HEK293 (cell line): Measurements from ENCODE around the gene ANKZF1.

Source experiments
- CTCF ChIA-PET: fragments of 350-600 bp; formaldehyde crosslinking; extraction: SDS; loops from one replicate; lab custom pipeline; 2021; ENCODE audit warnings: antibody characterized with exemption; lab: Yijun Ruan, JAX
- POLR2A ChIA-PET: fragments of 300-600 bp; formaldehyde crosslinking; extraction: SDS; loops from one replicate; lab custom pipeline; 2020; ENCODE audit warnings: antibody characterized with exemption, inconsistent platforms; lab: Yijun Ruan, JAX
- H3K27ac ChIP-seq: fragments of 200-500 bp; sonication (Bioruptor generic); 2 replicates; pipeline ENCODE4 v1.5.1; 2014; ENCODE audit warnings: low read depth, low read length, control low read depth, inconsistent platforms; ENCODE audit errors: extremely low read depth
- H3K36me3 ChIP-seq, 2 experiments: fragments of 200-500 bp in 1 of 2; sonication (Bioruptor generic) in 1 of 2; 1 replicate in 1 of 2; 2 replicates in 1 of 2; pipeline ENCODE4 v1.5.1; 2014 to 2017; ENCODE audit warnings: inconsistent platforms in 2 of 2, low read length in 2 of 2; ENCODE audit not compliant: control insufficient read depth in 2 of 2, insufficient read depth in 1 of 2
- H3K4me1 ChIP-seq: fragments of 200-500 bp; sonication (Bioruptor generic); 2 replicates; pipeline ENCODE4 v1.5.1; 2014; ENCODE audit warnings: mild to moderate bottlenecking, low read length, inconsistent platforms; ENCODE audit not compliant: control insufficient read depth, insufficient read depth
- H3K4me3 ChIP-seq: 2 replicates; pipeline ENCODE4 v1.5.1; 2011; ENCODE audit warnings: low read depth, mild to moderate bottlenecking, control low read depth, low read length, moderate library complexity
- H3K9me3 ChIP-seq: fragments of 200-500 bp; sonication (Bioruptor generic); 2 replicates; pipeline ENCODE4 v1.5.1; 2014; ENCODE audit warnings: low read depth, low read length, inconsistent platforms; ENCODE audit not compliant: control insufficient read depth, insufficient read depth
- GLI4 ChIP-seq: fragments of 450-650 bp; formaldehyde crosslinking; IDR thresholded peaks from 2 replicates; pipeline ENCODE4 v1.5.1; 2016; ENCODE audit warnings: missing biosample characterization, missing genetic modification characterization
- GLIS2 ChIP-seq: fragments of 450-650 bp; formaldehyde crosslinking; IDR thresholded peaks from 2 replicates; pipeline ENCODE4 v1.5.1; 2016; ENCODE audit warnings: missing biosample characterization, missing genetic modification characterization
- MEIS1 ChIP-seq: sonication (generic); formaldehyde crosslinking; IDR thresholded peaks from 2 replicates; pipeline ENCODE4 v1.8.1; 2022; ENCODE audit warnings: missing genetic modification reagents, mild to moderate bottlenecking, borderline replicate concordance
- MYNN ChIP-seq: fragments of 450-650 bp; formaldehyde crosslinking; IDR thresholded peaks from 2 replicates; pipeline ENCODE4 v1.5.1; 2016; ENCODE audit warnings: missing biosample characterization, missing genetic modification characterization, borderline replicate concordance
- OVOL3 ChIP-seq: fragments of 450-650 bp; formaldehyde crosslinking; IDR thresholded peaks from 2 replicates; pipeline ENCODE4 v1.5.1; 2016; ENCODE audit warnings: missing biosample characterization, missing genetic modification characterization
- RBAK ChIP-seq: fragments of 450-650 bp; formaldehyde crosslinking; IDR thresholded peaks from 2 replicates; pipeline ENCODE4 v1.5.1; 2016; ENCODE audit warnings: missing biosample characterization, missing genetic modification characterization
- ZNF292 ChIP-seq: fragments of 450-650 bp; formaldehyde crosslinking; IDR thresholded peaks from 2 replicates; pipeline ENCODE4 v1.5.1; 2016; ENCODE audit warnings: low read depth, missing biosample characterization, missing genetic modification characterization, borderline replicate concordance
- ZNF404 ChIP-seq: fragments of 450-650 bp; formaldehyde crosslinking; IDR thresholded peaks from 2 replicates; pipeline ENCODE4 v1.5.1; 2017; ENCODE audit warnings: missing biosample characterization, missing genetic modification characterization
- ZNF416 ChIP-seq: fragments of 450-650 bp; formaldehyde crosslinking; IDR thresholded peaks from 2 replicates; pipeline ENCODE4 v1.5.1; 2016; ENCODE audit warnings: missing biosample characterization, missing genetic modification characterization
- ZNF639 ChIP-seq: fragments of 450-650 bp; formaldehyde crosslinking; IDR thresholded peaks from 2 replicates; pipeline ENCODE4 v1.5.1; 2016; ENCODE audit warnings: missing biosample characterization, missing genetic modification characterization
- ZNF654 ChIP-seq: fragments of 450-650 bp; formaldehyde crosslinking; IDR thresholded peaks from 2 replicates; pipeline ENCODE4 v1.5.1; 2016; ENCODE audit warnings: low read depth, missing biosample characterization, missing genetic modification characterization
- ZNF670 ChIP-seq: fragments of 450-650 bp; formaldehyde crosslinking; IDR thresholded peaks from 2 replicates; pipeline ENCODE4 v1.5.1; 2016; ENCODE audit warnings: missing biosample characterization, missing genetic modification characterization, low read depth
- ZNF747 ChIP-seq: fragments of 450-650 bp; formaldehyde crosslinking; IDR thresholded peaks from 2 replicates; pipeline ENCODE4 v1.5.1; 2016; ENCODE audit warnings: missing biosample characterization, missing genetic modification characterization
- ZNF776 ChIP-seq: fragments of 450-650 bp; formaldehyde crosslinking; IDR thresholded peaks from 2 replicates; pipeline ENCODE4 v1.5.0; 2017; ENCODE audit warnings: missing biosample characterization, missing genetic modification characterization, borderline replicate concordance
- TF ChIP-seq, protein P1 (sequence below): fragments of 450-650 bp; formaldehyde crosslinking; IDR thresholded peaks from 2 replicates; pipeline ENCODE4 v1.5.1; 2017; ENCODE audit warnings: missing biosample characterization, missing genetic modification characterization
- TF ChIP-seq, protein P2 (sequence below): fragments of 450-650 bp; formaldehyde crosslinking; IDR thresholded peaks from 2 replicates; pipeline ENCODE4 v1.5.1; 2016; ENCODE audit warnings: missing biosample characterization, missing genetic modification characterization
- TF ChIP-seq, protein P3 (sequence below): fragments of 450-650 bp; formaldehyde crosslinking; IDR thresholded peaks from 2 replicates; pipeline ENCODE4 v1.5.1; 2016; ENCODE audit warnings: missing biosample characterization, missing genetic modification characterization
- TF ChIP-seq, protein P4 (sequence below): fragments of 450-650 bp; formaldehyde crosslinking; IDR thresholded peaks from 2 replicates; pipeline ENCODE4 v1.5.1; 2016; ENCODE audit warnings: missing biosample characterization, missing genetic modification characterization, borderline replicate concordance
- TF ChIP-seq, protein P5 (sequence below): fragments of 450-650 bp; formaldehyde crosslinking; IDR thresholded peaks from 2 replicates; pipeline ENCODE4 v1.5.1; 2016; ENCODE audit warnings: missing biosample characterization, missing genetic modification characterization, low read depth

Gene ANKZF1

GRCh38 chr2:219205981-219206327, 23.7 kb upstream of the ANKZF1 start:
- no peak for TF ChIP-seq ZNF416 (tag by site-specific recombination)
- TF ChIP-seq, protein P1, sequence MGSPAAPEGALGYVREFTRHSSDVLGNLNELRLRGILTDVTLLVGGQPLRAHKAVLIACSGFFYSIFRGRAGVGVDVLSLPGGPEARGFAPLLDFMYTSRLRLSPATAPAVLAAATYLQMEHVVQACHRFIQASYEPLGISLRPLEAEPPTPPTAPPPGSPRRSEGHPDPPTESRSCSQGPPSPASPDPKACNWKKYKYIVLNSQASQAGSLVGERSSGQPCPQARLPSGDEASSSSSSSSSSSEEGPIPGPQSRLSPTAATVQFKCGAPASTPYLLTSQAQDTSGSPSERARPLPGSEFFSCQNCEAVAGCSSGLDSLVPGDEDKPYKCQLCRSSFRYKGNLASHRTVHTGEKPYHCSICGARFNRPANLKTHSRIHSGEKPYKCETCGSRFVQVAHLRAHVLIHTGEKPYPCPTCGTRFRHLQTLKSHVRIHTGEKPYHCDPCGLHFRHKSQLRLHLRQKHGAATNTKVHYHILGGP (tag by site-specific recombination): no peak
- TF ChIP-seq, protein P2, sequence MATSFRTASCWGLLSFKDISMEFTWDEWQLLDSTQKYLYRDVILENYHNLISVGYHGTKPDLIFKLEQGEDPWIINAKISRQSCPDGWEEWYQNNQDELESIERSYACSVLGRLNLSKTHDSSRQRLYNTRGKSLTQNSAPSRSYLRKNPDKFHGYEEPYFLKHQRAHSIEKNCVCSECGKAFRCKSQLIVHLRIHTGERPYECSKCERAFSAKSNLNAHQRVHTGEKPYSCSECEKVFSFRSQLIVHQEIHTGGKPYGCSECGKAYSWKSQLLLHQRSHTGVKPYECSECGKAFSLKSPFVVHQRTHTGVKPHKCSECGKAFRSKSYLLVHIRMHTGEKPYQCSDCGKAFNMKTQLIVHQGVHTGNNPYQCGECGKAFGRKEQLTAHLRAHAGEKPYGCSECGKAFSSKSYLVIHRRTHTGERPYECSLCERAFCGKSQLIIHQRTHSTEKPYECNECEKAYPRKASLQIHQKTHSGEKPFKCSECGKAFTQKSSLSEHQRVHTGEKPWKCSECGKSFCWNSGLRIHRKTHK: no peak
- TF ChIP-seq, protein P3, sequence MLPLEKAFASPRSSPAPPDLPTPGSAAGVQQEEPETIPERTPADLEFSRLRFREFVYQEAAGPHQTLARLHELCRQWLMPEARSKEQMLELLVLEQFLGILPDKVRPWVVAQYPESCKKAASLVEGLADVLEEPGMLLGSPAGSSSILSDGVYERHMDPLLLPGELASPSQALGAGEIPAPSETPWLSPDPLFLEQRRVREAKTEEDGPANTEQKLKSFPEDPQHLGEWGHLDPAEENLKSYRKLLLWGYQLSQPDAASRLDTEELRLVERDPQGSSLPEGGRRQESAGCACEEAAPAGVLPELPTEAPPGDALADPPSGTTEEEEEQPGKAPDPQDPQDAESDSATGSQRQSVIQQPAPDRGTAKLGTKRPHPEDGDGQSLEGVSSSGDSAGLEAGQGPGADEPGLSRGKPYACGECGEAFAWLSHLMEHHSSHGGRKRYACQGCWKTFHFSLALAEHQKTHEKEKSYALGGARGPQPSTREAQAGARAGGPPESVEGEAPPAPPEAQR (tag by site-specific recombination): no peak
- no peak for TF ChIP-seq RBAK (tag by site-specific recombination)
- no peak for TF ChIP-seq ZNF776 (tag by site-specific recombination)
- no peak for TF ChIP-seq OVOL3 (tag by site-specific recombination)
- TF ChIP-seq, protein P4, sequence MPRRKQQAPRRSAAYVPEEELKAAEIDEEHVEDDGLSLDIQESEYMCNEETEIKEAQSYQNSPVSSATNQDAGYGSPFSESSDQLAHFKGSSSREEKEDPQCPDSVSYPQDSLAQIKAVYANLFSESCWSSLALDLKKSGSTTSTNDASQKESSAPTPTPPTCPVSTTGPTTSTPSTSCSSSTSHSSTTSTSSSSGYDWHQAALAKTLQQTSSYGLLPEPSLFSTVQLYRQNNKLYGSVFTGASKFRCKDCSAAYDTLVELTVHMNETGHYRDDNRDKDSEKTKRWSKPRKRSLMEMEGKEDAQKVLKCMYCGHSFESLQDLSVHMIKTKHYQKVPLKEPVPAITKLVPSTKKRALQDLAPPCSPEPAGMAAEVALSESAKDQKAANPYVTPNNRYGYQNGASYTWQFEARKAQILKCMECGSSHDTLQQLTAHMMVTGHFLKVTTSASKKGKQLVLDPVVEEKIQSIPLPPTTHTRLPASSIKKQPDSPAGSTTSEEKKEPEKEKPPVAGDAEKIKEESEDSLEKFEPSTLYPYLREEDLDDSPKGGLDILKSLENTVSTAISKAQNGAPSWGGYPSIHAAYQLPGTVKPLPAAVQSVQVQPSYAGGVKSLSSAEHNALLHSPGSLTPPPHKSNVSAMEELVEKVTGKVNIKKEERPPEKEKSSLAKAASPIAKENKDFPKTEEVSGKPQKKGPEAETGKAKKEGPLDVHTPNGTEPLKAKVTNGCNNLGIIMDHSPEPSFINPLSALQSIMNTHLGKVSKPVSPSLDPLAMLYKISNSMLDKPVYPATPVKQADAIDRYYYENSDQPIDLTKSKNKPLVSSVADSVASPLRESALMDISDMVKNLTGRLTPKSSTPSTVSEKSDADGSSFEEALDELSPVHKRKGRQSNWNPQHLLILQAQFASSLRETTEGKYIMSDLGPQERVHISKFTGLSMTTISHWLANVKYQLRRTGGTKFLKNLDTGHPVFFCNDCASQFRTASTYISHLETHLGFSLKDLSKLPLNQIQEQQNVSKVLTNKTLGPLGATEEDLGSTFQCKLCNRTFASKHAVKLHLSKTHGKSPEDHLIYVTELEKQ: no peak
- no peak for TF ChIP-seq GLI4 (tag by site-specific recombination)
- no peak for TF ChIP-seq MEIS1
- TF ChIP-seq GLIS2 (tag by site-specific recombination): no peak
- TF ChIP-seq MYNN (tag by site-specific recombination): no peak
- TF ChIP-seq, protein P5, sequence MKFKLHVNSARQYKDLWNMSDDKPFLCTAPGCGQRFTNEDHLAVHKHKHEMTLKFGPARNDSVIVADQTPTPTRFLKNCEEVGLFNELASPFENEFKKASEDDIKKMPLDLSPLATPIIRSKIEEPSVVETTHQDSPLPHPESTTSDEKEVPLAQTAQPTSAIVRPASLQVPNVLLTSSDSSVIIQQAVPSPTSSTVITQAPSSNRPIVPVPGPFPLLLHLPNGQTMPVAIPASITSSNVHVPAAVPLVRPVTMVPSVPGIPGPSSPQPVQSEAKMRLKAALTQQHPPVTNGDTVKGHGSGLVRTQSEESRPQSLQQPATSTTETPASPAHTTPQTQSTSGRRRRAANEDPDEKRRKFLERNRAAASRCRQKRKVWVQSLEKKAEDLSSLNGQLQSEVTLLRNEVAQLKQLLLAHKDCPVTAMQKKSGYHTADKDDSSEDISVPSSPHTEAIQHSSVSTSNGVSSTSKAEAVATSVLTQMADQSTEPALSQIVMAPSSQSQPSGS: no peak
- no peak for TF ChIP-seq ZNF639 (tag by site-specific recombination)
- TF ChIP-seq ZNF292 (tag by site-specific recombination): no peak
- TF ChIP-seq ZNF747 (tag by site-specific recombination): no peak
- TF ChIP-seq ZNF654 (tag by site-specific recombination): no peak
- TF ChIP-seq ZNF670: no peak
- TF ChIP-seq ZNF404 (tag by site-specific recombination): no peak
- TF ChIP-seq, all 188 proteins: peak for 0
- Histone ChIP-seq H3K27ac (peak overlapping the region; percentile 61), H3K36me3 (peaks cover 0 to 36% of the 10 kb centered on the region in 2 experiments; a peak in 2 of 3 replicates), H3K4me3 (peak overlapping the region; percentile 76), H3K9me3 (no peaks in the 10 kb centered on the region), H3K4me1 (peaks cover 8% of the 10 kb centered on the region)
- ChIA-PET CTCF (interaction anchor here (0.6 to 1.4 kb wide), 10 partner anchors 12 to 1981 kb away, joined by 3 to 5 read pairs (median 3); no protein-coding TSS in a partner anchor), POLR2A (interaction anchor here (0.8 to 2.6 kb wide), 17 partner anchors 9 to 89 kb away, joined by 3 to 42 read pairs (median 4); partner anchors contain the start of genes ABCB6, ANKZF1, ATG9A and CNPPD1)
